ENCODE data around the gene NINL.
"Not testable (repeated sequence)": the region's sequence is repeated elsewhere in the genome, so short reads cannot be mapped to it uniquely, and the experiment has no call there.

Gene NINL

GRCh38 chr20:25552977-25553376 is 32.4 kb downstream of the NINL start:
- no peak for DNase-seq (ENCODE audit: extremely low read depth, low read depth)
- TF ChIP-seq CTCF (IDR thresholded peaks at IDR 0.05; ENCODE audit: low read depth, low read length, missing control alignments), result no peak
- H3K4me3 ChIP-seq (replicated peaks; ENCODE audit: low read depth, low read length), result no peak overlapping the region

GRCh38 chr20:25551413-25552215 is 33.7 kb downstream of the NINL start:
- DNase-seq (ENCODE audit: extremely low read depth, low read depth), result no peak
- TF ChIP-seq CTCF (IDR thresholded peaks at IDR 0.05; ENCODE audit: low read depth, low read length, missing control alignments), result no peak
- H3K4me3 ChIP-seq (replicated peaks; ENCODE audit: low read depth, low read length), result no peak overlapping the region

GRCh38 chr20:25550645-25551337 is 34.5 kb downstream of the NINL start:
- not testable (repeated sequence) for H3K4me3 ChIP-seq (replicated peaks; ENCODE audit: low read depth, low read length); DNase-seq (ENCODE audit: extremely low read depth, low read depth)

GRCh38 chr20:25549843-25550477 is 35.4 kb downstream of the NINL start:
- no peak for DNase-seq (ENCODE audit: extremely low read depth, low read depth)
- H3K4me3 ChIP-seq (replicated peaks; ENCODE audit: low read depth, low read length), result no peak overlapping the region
- no peak for TF ChIP-seq CTCF (IDR thresholded peaks at IDR 0.05; ENCODE audit: low read depth, low read length, missing control alignments)

GRCh38 chr20:25549172-25549773 is 36.1 kb downstream of the NINL start:
- no peak overlapping the region for H3K4me3 ChIP-seq (replicated peaks; ENCODE audit: low read depth, low read length)
- TF ChIP-seq CTCF (IDR thresholded peaks at IDR 0.05; ENCODE audit: low read depth, low read length, missing control alignments), result no peak
- no peak for DNase-seq (ENCODE audit: extremely low read depth, low read depth)

GRCh38 chr20:25548613-25549086 is 36.7 kb downstream of the NINL start:
- TF ChIP-seq CTCF (IDR thresholded peaks at IDR 0.05; ENCODE audit: low read depth, low read length, missing control alignments), result no peak
- H3K4me3 ChIP-seq (replicated peaks; ENCODE audit: low read depth, low read length), result no peak overlapping the region
- DNase-seq (ENCODE audit: extremely low read depth, low read depth), result no peak

GRCh38 chr20:25547999-25548398 is 37.3 kb downstream of the NINL start:
- H3K4me3 ChIP-seq (replicated peaks; ENCODE audit: low read depth, low read length), result no peak overlapping the region
- no peak for DNase-seq (ENCODE audit: extremely low read depth, low read depth)
- no peak for TF ChIP-seq CTCF (IDR thresholded peaks at IDR 0.05; ENCODE audit: low read depth, low read length, missing control alignments)
